Astrocyte of the cerebellum (primary cell): ENCODE results near the gene CLSTN2.

Source experiments
- DNase-seq: peaks from one replicate; pipeline ENCODE4 v3.0.0-alpha.2; 2011; ENCODE audit warnings: low read depth
- H3K4me3 ChIP-seq: 2 replicates; pipeline ENCODE4 v1.5.1; 2011; ENCODE audit warnings: mild to moderate bottlenecking, low read depth, low read length, moderate library complexity
- CTCF ChIP-seq: IDR thresholded peaks from 2 replicates; pipeline ENCODE4 v1.5.1; 2012; ENCODE audit warnings: low read length, low read depth, moderate library complexity, mild to moderate bottlenecking; ENCODE audit errors: missing control alignments
- in situ Hi-C: cut with HindIII; loops from 2 replicates; pipeline ENCODE4 v1.10.0; 2017; ENCODE audit warnings: low sequenced_read_pairs

The CLSTN2 gene

GRCh38 chr3:140378571-140379340 lies 443.8 kb downstream of the CLSTN2 start:
- in situ Hi-C loops, result no loop called here
- no peak overlapping the region for H3K4me3 ChIP-seq
- TF ChIP-seq CTCF, result no peak
- DNase-seq, result no peak

GRCh38 chr3:140384028-140384771 lies 449.2 kb downstream of the CLSTN2 start:
- H3K4me3 ChIP-seq, result no peak overlapping the region
- no peak for TF ChIP-seq CTCF
- in situ Hi-C loops, result no loop called here
- DNase-seq, result no peak

GRCh38 chr3:140384876-140385275 lies 449.9 kb downstream of the CLSTN2 start:
- no peak for TF ChIP-seq CTCF
- in situ Hi-C loops, result no loop called here
- H3K4me3 ChIP-seq, result no peak overlapping the region
- DNase-seq, result no peak

- no peak overlapping the region for H3K4me3 ChIP-seq
- no peak for DNase-seq
- no peak for TF ChIP-seq CTCF
- in situ Hi-C loops, result no loop called here
Observed at GRCh38 chr3:140386357-140387100, 451.5 kb downstream of the CLSTN2 start.

- DNase-seq, result no peak
- in situ Hi-C loops, result no loop called here
- H3K4me3 ChIP-seq, result no peak overlapping the region
- no peak for TF ChIP-seq CTCF
Observed at GRCh38 chr3:140387244-140387643, 452.3 kb downstream of the CLSTN2 start.

GRCh38 chr3:140388202-140388922 lies 453.4 kb downstream of the CLSTN2 start:
- no peak for DNase-seq
- H3K4me3 ChIP-seq, result no peak overlapping the region
- TF ChIP-seq CTCF, result no peak
- in situ Hi-C loops, result no loop called here
